Stomach (tissue), 4 donors: ENCODE measurements around the gene TOGARAM1.

Source experiments
- EP300 ChIP-seq: sonication (generic); formaldehyde crosslinking; IDR thresholded peaks from one replicate; pipeline ENCODE4 v1.6.1; 2017; ENCODE audit warnings: antibody characterized with exemption
- POLR2A ChIP-seq, 4 donors: fragments of 450-650 bp; IDR thresholded peaks; one replicate each; pipeline ENCODE4 v1.6.1; 2016; ENCODE audit warnings: antibody characterized with exemption in 4 of 4, control low read depth in 2 of 4, mild to moderate bottlenecking in 1 of 4, moderate library complexity in 1 of 4
- POLR2AphosphoS5 ChIP-seq, 3 donors: sonication (generic); formaldehyde crosslinking; IDR thresholded peaks; one replicate each; pipeline ENCODE4 v1.6.1; 2016; ENCODE audit warnings: antibody characterized with exemption in 3 of 3
- TF ChIP-seq, protein P1 (sequence below), 7 experiments: fragments of 450-650 bp in 4 of 7; fragments of 200-600 bp in 3 of 7; sonication (generic) in 3 of 7; IDR thresholded peaks; one replicate each; pipeline ENCODE4 v1.5.1; 2016 to 2019; ENCODE audit warnings: antibody characterized with exemption in 7 of 7, control low read depth in 2 of 7, mild to moderate bottlenecking in 1 of 7

DNA sequence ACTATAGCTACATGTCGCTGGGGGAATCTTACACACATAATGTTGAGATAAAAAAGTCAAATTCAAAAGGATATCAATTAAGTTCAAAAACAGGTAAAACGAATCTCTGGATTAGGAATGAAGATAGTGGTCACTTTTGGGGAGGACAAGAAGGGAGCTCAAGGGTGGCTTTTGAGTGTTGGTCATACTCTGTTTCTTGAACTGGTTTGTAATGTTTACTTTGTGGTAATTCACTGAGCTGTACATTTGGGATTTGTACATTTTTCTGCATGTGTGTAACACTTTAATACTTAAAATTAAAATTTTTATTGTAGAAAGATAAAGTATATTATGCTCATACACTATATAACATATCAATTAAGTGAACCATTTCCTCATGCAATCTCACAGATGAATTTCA lies 26.8 kb upstream of the TOGARAM1 start:
- TF ChIP-seq, protein P1, sequence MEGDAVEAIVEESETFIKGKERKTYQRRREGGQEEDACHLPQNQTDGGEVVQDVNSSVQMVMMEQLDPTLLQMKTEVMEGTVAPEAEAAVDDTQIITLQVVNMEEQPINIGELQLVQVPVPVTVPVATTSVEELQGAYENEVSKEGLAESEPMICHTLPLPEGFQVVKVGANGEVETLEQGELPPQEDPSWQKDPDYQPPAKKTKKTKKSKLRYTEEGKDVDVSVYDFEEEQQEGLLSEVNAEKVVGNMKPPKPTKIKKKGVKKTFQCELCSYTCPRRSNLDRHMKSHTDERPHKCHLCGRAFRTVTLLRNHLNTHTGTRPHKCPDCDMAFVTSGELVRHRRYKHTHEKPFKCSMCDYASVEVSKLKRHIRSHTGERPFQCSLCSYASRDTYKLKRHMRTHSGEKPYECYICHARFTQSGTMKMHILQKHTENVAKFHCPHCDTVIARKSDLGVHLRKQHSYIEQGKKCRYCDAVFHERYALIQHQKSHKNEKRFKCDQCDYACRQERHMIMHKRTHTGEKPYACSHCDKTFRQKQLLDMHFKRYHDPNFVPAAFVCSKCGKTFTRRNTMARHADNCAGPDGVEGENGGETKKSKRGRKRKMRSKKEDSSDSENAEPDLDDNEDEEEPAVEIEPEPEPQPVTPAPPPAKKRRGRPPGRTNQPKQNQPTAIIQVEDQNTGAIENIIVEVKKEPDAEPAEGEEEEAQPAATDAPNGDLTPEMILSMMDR (IDR thresholded peaks at IDR 0.05), result no peak
- no peak for TF ChIP-seq EP300
- no peak for TF ChIP-seq POLR2AphosphoS5 (IDR thresholded peaks at IDR 0.05)
- TF ChIP-seq POLR2A (IDR thresholded peaks at IDR 0.05), result no peak
